ENCODE results near the gene GIPC2.

- TF ChIP-seq CHD1 (IDR thresholded peaks at IDR 0.05; ENCODE audit: low read depth, low read length) (no peak), CTCF (IDR thresholded peaks at IDR 0.05 in 2 of 3, conservative IDR thresholded peaks at IDR 0.05 in 1 of 3; ENCODE audit: control insufficient read depth in 2 of 3, extremely low read depth in 1 of 3, insufficient read depth in 1 of 3, low read depth in 3 of 3, low read length in 3 of 3) (no peak), ZZZ3 (IDR thresholded peaks at IDR 0.05; ENCODE audit: control insufficient read depth, insufficient read length, low read depth) (no peak), USF2 (IDR thresholded peaks at IDR 0.05; ENCODE audit: borderline replicate concordance, low read depth, low read length) (no peak), RFX5 (IDR thresholded peaks at IDR 0.05; ENCODE audit: low read depth, low read length) (no peak), USF1 (IDR thresholded peaks at IDR 0.05; ENCODE audit: borderline replicate concordance, extremely low read length, insufficient read depth, low read depth, low read length) (no peak), EZH2 (IDR thresholded peaks at IDR 0.05; ENCODE audit: borderline replicate concordance, control insufficient read depth, low read depth, low read length) (no peak), TAF1 (IDR thresholded peaks at IDR 0.05; ENCODE audit: borderline replicate concordance, low read depth, low read length) (no peak), JUND (IDR thresholded peaks at IDR 0.05; ENCODE audit: low read depth, low read length) (no peak), CEBPB (IDR thresholded peaks at IDR 0.05; ENCODE audit: borderline replicate concordance in 1 of 2, low read depth in 2 of 2, low read length in 2 of 2) (no peak), ZNF622 (IDR thresholded peaks at IDR 0.05) (no peak), ETV6 (conservative IDR thresholded peaks at IDR 0.05 in 1 of 2, IDR thresholded peaks at IDR 0.05 in 1 of 2; ENCODE audit: borderline replicate concordance in 1 of 2, low read depth in 1 of 2) (no peak), ASH2L (IDR thresholded peaks at IDR 0.05; ENCODE audit: borderline replicate concordance, low read depth) (no peak), ATF3 (IDR thresholded peaks at IDR 0.05; ENCODE audit: borderline replicate concordance, extremely low read depth, low read depth, low read length) (no peak)
These were observed 26.4 kb downstream of the GIPC2 start for GRCh38 chr1:78072216-78072615.

Measured in GM12878 (cell line).